GM12878 (cell line): ENCODE measurements around the gene SPATA16. TPM values are rescaled to one million over a fixed set of nuclear protein-coding genes. Genes with fewer than 3 reads are reported as not detected.
"Not testable (repeated sequence)": the region's sequence is repeated elsewhere in the genome, so short reads cannot be mapped to it uniquely, and the experiment has no call there.

ENCODE experiments used
- ATAC-seq: fragments of 200-7000 bp; cut with Tn5 transposase; 3 replicates; pipeline ENCODE4 v1.9.1; 2020; ENCODE audit warnings: mild to moderate bottlenecking, moderate library complexity
- BruUV-seq: library from RNA; stranded (reverse); fragments of 400-500 nt; replicated peaks from 2 replicates; lab custom pipeline; 2021; lab: Mats Ljungman, UMichigan
- CTCF ChIA-PET: fragments of 300-600 bp; sonication (Branson Sonifier 250); formaldehyde crosslinking; extraction: SDS; loops from one replicate; lab custom pipeline; 2021; ENCODE audit warnings: inconsistent platforms; lab: Yijun Ruan, JAX
- POLR2A ChIA-PET: fragments of 350-600 bp; formaldehyde crosslinking; extraction: SDS; loops from one replicate; lab custom pipeline; 2021; ENCODE audit warnings: inconsistent platforms; lab: Charles Lee
- RAD21 ChIA-PET: fragments of 300-600 bp; sonication (Branson Sonifier 250); formaldehyde crosslinking; loops from one replicate; lab custom pipeline; 2023; ENCODE audit warnings: antibody characterized with exemption; ENCODE audit not compliant: unreplicated experiment; lab: Charles Lee
- SMC1A ChIA-PET: fragments of 300-600 bp; sonication (Branson Sonifier 250); formaldehyde crosslinking; loops from one replicate; lab custom pipeline; 2023; ENCODE audit not compliant: unreplicated experiment, uncharacterized antibody; lab: Charles Lee
- DNase-seq: peaks from one replicate; pipeline ENCODE4 v3.0.0-alpha.2; 2011; ENCODE audit warnings: low read depth, low spot score
- FAIRE-seq: peaks from 3 replicates; lab custom pipeline; 2011; peaks lifted over from hg19 to GRCh38; lab: Jason Lieb, UNC
- H2AFZ ChIP-seq: 2 replicates; pipeline ENCODE4 v1.6.0; 2011; ENCODE audit warnings: low read depth, low read length, control low read depth; ENCODE audit not compliant: control insufficient read depth
- H3K27ac ChIP-seq: 2 replicates; pipeline ENCODE4 v1.5.1; 2011; ENCODE audit warnings: control low read depth; ENCODE audit not compliant: control insufficient read depth, insufficient read depth
- H3K27me3 ChIP-seq, 2 experiments: replicated peaks in 1 of 2; 2 replicates each; pipeline versions ENCODE4 v1.6.0 to v1.6.1; 2011; ENCODE audit warnings: low read length in 1 of 2; ENCODE audit not compliant: control insufficient read depth in 2 of 2, insufficient read depth in 2 of 2
- H3K36me3 ChIP-seq, 2 experiments: 2 replicates each; pipeline ENCODE4 v1.5.1; 2011; ENCODE audit warnings: low read length in 1 of 2; ENCODE audit not compliant: control insufficient read depth in 2 of 2, insufficient read depth in 2 of 2
- H3K4me1 ChIP-seq: 2 replicates; pipeline ENCODE4 v1.6.1; 2011; ENCODE audit warnings: mild to moderate bottlenecking, low read length, moderate library complexity, mixed read lengths; ENCODE audit not compliant: control insufficient read depth, insufficient read depth
- H3K4me2 ChIP-seq: 2 replicates; pipeline ENCODE4 v1.6.0; 2011; ENCODE audit warnings: control low read depth; ENCODE audit not compliant: control insufficient read depth, insufficient read depth
- H3K4me3 ChIP-seq: fragments of 200-600 bp; sonication (generic); 2 replicates; pipeline ENCODE4 v1.5.1; 2016
- H3K79me2 ChIP-seq: 2 replicates; pipeline ENCODE4 v1.6.0; 2011; ENCODE audit warnings: low read length; ENCODE audit not compliant: control insufficient read depth, insufficient read depth
- H3K9ac ChIP-seq: 2 replicates; pipeline ENCODE4 v1.8.0; 2011; ENCODE audit warnings: low read length, control low read depth, mixed read lengths; ENCODE audit not compliant: control insufficient read depth, insufficient read depth
- H3K9me3 ChIP-seq: replicated peaks from 3 replicates; pipeline ENCODE4 v1.5.1; 2011; ENCODE audit warnings: mild to moderate bottlenecking, low read length; ENCODE audit not compliant: control insufficient read depth, insufficient read depth
- H4K20me1 ChIP-seq: 2 replicates; pipeline ENCODE4 v1.6.0; 2011; ENCODE audit not compliant: control insufficient read depth, insufficient read depth
- CBX5 ChIP-seq: sonication (generic); IDR thresholded peaks from 2 replicates; pipeline ENCODE4 v1.6.1; 2016; ENCODE audit warnings: low read depth, moderate library complexity, mild to moderate bottlenecking, inconsistent platforms
- CHD2 ChIP-seq: IDR thresholded peaks from 2 replicates; pipeline ENCODE4 v1.6.1; 2011; ENCODE audit warnings: low read depth, low read length, improper control_type of control experiment, borderline replicate concordance
- HDAC2 ChIP-seq: fragments of 200-600 bp; sonication (generic); IDR thresholded peaks from 2 replicates; pipeline ENCODE4 v1.6.1; 2017
- POU2F2 ChIP-seq: IDR thresholded peaks from 3 replicates; pipeline ENCODE4 v1.6.1; 2011; ENCODE audit warnings: low read depth, mild to moderate bottlenecking, low read length, borderline replicate concordance
- RB1 ChIP-seq: fragments of 450-650 bp; formaldehyde crosslinking; IDR thresholded peaks from 2 replicates; pipeline ENCODE4 v1.6.1; 2017; ENCODE audit warnings: mild to moderate bottlenecking, borderline replicate concordance
- SUZ12 ChIP-seq: fragments of 200-600 bp; sonication (generic); IDR thresholded peaks from one replicate; pipeline ENCODE4 v1.6.1; 2018; ENCODE audit warnings: antibody characterized with exemption, mild to moderate bottlenecking; ENCODE audit not compliant: unreplicated experiment
- WGBS: methylation state at CpG from one replicate; pipeline ENCODE4 v1.1.6; 2016; ENCODE audit warnings: low lambda C conversion rate; ENCODE audit not compliant: insufficient replicate concordance, insufficient coverage; ENCODE audit errors: missing lambda C conversion rate; 5-methylcytosine and 5-hydroxymethylcytosine counted together
- in situ Hi-C: fragments of 300-500 bp; cut with MboI; formaldehyde crosslinking; loops from 9 replicates; pipeline ENCODE4 v1.14.3; 2018; ENCODE audit warnings: mixed read lengths
- intact Hi-C: fragments of 100-400 bp; cut with micrococcal nuclease; formaldehyde crosslinking; loops from one replicate; pipeline ENCODE4 v1.14.2; 2022; ENCODE audit not compliant: unreplicated experiment
- polyA plus RNA-seq, 11 experiments: library from polyadenylated mRNA; depleted of rRNA in 4 of 11; unstranded in 6 of 11; stranded (reverse) in 5 of 11; fragments of >200 nt; fragmentation: Nextera tagmentation in 4 of 11; fragmentation: Illumina TruSeq in 1 of 11; extraction: Ambion mirVana in 4 of 11; extraction: Trizol in 1 of 11; gene quantifications; 1 replicate in 1 of 11; 2 replicates in 10 of 11; pipeline versions ENCODE4 v1.2.1 to v1.2.3, GENCODE V29; 2011 to 2016; ENCODE audit warnings: inconsistent platforms in 2 of 11, missing spikeins in 2 of 11, low read depth in 1 of 11
- total RNA-seq, 4 experiments: library from RNA; depleted of rRNA in 3 of 4; stranded (reverse); fragments of >200 nt in 3 of 4; fragmentation: Illumina TruSeq in 1 of 4; extraction: Trizol in 1 of 4; gene quantifications; 2 replicates each; pipeline versions ENCODE4 v1.2.1 to v1.2.3, GENCODE V29; 2013 to 2021

SPATA16 gene
- total and polyA plus RNA-seq, 10 of the 15 experiments (the other 5 are each of a cell fraction or from before 2014, with no cell fraction given): 0.04 TPM; not detected in 9

DNA sequence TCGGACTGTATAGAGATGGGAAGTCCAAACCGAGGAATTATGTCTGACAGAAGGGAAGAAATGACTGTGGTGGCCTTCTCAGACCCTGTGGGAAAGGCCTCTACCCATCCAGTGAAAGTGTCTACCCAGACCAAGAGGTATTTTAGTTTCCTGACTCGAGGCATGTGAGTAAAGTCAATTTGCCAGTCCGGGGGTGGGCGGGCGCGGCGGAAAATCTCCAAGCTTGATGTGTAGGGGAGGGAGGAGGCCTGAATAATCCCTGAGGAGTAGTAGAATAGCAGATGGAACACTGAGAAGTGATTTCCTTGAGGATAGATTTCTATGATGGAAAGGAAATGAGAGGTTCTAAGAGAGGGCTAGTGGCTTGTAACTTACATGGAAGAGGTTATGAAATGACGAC lies 15.5 kb upstream of the SPATA16 start:
- H3K9ac ChIP-seq, H3K4me2 ChIP-seq, SMC1A ChIA-PET, RAD21 ChIA-PET, CTCF ChIA-PET, in situ Hi-C loops, H3K27me3 ChIP-seq, H3K9me3 ChIP-seq, H3K4me3 ChIP-seq, POLR2A ChIA-PET, H4K20me1 ChIP-seq, FAIRE-seq, H2AFZ ChIP-seq, DNase-seq, H3K36me3 ChIP-seq, BruUV-seq, ATAC-seq, H3K27ac ChIP-seq, H3K4me1 ChIP-seq, H3K79me2 ChIP-seq, intact Hi-C loops: not testable (repeated sequence)
- 58% methylated on average over 8 of the region's 9 CpGs for WGBS

DNA sequence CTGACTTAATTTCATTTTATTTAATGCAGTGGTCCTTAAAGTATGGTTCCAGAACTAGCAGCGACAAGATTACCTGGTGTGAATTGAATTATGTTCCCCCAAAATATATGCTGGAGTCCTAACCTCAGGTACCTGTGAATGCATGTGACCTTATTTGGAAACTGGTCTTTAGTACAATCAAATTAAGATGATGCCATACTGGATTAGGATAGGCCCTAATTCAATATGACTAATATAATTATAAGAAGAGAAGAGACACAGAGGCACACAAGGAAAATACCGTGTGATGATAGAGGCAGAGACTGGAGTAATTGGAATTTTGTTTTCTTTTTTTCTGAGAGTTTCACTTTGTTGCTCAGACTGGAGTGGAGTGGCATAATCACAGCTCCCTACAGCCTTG lies 12.6 kb upstream of the SPATA16 start:
- SMC1A ChIA-PET: interaction anchor here (1.3 kb wide), 1 partner anchor 9 kb away, joined by 4 read pairs; no protein-coding TSS in a partner anchor

More for the DNA sequence above, 12.6 kb upstream of the SPATA16 start:
- no peaks in the 10 kb centered on the region for H3K4me1 ChIP-seq
- H3K79me2 ChIP-seq: no peaks in the 10 kb centered on the region
- ChIA-PET RAD21 (no interaction called here), CTCF (no interaction called here), POLR2A (no interaction called here)
- H3K27me3 ChIP-seq: no peaks in the 10 kb centered on the region
- WGBS: 32% methylated on average over 2 of the region's 2 CpGs
- H3K4me2 ChIP-seq: no peak overlapping the region
- no peak for DNase-seq
- no peak overlapping the region for H3K27ac ChIP-seq
- intact Hi-C loops: no loop called here
- ATAC-seq: no peak
- in situ Hi-C loops: no loop called here
- no peaks in the 10 kb centered on the region for H4K20me1 ChIP-seq
- no peak for FAIRE-seq
- H2AFZ ChIP-seq: no peak overlapping the region
- no peak overlapping the region for H3K4me3 ChIP-seq
- no peaks in the 10 kb centered on the region for H3K9me3 ChIP-seq
- H3K9ac ChIP-seq: no peak overlapping the region
- TF ChIP-seq RB1 (no peak), SUZ12 (no peak), CHD2 (no peak), CBX5 (no peak), POU2F2 (no peak), HDAC2 (no peak)
- BruUV-seq: no TSS peak
- H3K36me3 ChIP-seq: no peaks in the 10 kb centered on the region
